ENCODE results near the gene SUPT6H.

DNA sequence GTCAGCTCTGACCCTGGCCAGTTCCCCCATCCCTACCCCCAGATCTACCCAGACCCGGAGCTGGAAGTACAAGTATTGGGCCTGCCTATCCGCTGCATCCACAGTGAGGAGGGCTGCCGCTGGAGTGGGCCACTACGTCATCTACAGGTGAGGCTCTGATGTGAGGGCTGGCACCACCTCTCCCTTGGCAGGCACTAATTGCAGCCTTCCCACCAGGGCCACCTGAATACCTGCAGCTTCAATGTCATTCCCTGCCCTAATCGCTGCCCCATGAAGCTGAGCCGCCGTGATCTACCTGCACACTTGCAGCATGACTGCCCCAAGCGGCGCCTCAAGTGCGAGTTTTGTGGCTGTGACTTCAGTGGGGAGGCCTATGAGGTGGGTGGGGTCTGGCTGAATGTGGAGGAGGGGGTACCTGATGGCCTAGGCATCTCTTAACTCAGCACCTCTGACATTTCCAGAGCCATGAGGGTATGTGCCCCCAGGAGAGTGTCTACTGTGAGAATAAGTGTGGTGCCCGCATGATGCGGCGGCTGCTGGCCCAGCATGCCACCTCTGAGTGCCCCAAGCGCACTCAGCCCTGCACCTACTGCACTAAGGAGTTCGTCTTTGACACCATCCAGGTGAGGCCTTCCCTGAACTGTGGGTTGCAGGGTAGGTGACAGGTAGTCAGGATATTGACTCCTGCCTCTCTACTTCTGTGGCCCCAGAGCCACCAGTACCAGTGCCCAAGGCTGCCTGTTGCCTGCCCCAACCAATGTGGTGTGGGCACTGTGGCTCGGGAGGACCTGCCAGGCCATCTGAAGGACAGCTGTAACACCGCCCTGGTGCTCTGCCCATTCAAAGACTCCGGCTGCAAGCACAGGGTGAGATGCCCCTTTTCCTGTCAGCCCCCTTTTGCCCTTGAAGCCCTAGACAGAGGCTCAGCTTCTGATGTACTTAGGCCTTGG lies 86.1 kb downstream of the SUPT6H start:
- TF ChIP-seq HOXA7 (CRISPR knock-in tag; IDR thresholded peaks at IDR 0.05; ENCODE audit: borderline replicate concordance), result no peak
- TF ChIP-seq, protein P1, sequence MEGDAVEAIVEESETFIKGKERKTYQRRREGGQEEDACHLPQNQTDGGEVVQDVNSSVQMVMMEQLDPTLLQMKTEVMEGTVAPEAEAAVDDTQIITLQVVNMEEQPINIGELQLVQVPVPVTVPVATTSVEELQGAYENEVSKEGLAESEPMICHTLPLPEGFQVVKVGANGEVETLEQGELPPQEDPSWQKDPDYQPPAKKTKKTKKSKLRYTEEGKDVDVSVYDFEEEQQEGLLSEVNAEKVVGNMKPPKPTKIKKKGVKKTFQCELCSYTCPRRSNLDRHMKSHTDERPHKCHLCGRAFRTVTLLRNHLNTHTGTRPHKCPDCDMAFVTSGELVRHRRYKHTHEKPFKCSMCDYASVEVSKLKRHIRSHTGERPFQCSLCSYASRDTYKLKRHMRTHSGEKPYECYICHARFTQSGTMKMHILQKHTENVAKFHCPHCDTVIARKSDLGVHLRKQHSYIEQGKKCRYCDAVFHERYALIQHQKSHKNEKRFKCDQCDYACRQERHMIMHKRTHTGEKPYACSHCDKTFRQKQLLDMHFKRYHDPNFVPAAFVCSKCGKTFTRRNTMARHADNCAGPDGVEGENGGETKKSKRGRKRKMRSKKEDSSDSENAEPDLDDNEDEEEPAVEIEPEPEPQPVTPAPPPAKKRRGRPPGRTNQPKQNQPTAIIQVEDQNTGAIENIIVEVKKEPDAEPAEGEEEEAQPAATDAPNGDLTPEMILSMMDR (tag by site-specific recombination; IDR thresholded peaks at IDR 0.05), result no peak
- no peak for TF ChIP-seq TCF7L2 (IDR thresholded peaks at IDR 0.05; ENCODE audit: borderline replicate concordance, low read depth, low read length)
- TF ChIP-seq, protein P2, sequence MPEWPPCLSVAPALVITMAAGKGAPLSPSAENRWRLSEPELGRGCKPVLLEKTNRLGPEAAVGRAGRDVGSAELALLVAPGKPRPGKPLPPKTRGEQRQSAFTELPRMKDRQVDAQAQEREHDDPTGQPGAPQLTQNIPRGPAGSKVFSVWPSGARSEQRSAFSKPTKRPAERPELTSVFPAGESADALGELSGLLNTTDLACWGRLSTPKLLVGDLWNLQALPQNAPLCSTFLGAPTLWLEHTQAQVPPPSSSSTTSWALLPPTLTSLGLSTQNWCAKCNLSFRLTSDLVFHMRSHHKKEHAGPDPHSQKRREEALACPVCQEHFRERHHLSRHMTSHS (tag by site-specific recombination; IDR thresholded peaks at IDR 0.05), result no peak
- TF ChIP-seq ZNF596 (tag by site-specific recombination; IDR thresholded peaks at IDR 0.05), result no peak
- TF ChIP-seq ZNF660 (tag by site-specific recombination; IDR thresholded peaks at IDR 0.05), result no peak
- no peak for TF ChIP-seq KLF1 (tag by site-specific recombination; IDR thresholded peaks at IDR 0.05)
- TF ChIP-seq, protein P3, sequence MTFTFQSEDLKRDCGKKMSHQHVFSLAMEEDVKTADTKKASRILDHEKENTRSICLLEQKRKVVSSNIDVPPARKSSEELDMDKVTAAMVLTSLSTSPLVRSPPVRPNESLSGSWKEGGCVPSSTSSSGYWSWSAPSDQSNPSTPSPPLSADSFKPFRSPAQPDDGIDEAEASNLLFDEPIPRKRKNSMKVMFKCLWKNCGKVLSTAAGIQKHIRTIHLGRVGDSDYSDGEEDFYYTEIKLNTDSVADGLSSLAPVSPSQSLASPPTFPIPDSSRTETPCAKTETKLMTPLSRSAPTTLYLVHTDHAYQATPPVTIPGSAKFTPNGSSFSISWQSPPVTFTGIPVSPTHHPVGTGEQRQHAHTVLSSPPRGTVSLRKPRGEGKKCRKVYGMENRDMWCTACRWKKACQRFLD (tag by site-specific recombination; IDR thresholded peaks at IDR 0.05), result no peak
- TF ChIP-seq, protein P4, sequence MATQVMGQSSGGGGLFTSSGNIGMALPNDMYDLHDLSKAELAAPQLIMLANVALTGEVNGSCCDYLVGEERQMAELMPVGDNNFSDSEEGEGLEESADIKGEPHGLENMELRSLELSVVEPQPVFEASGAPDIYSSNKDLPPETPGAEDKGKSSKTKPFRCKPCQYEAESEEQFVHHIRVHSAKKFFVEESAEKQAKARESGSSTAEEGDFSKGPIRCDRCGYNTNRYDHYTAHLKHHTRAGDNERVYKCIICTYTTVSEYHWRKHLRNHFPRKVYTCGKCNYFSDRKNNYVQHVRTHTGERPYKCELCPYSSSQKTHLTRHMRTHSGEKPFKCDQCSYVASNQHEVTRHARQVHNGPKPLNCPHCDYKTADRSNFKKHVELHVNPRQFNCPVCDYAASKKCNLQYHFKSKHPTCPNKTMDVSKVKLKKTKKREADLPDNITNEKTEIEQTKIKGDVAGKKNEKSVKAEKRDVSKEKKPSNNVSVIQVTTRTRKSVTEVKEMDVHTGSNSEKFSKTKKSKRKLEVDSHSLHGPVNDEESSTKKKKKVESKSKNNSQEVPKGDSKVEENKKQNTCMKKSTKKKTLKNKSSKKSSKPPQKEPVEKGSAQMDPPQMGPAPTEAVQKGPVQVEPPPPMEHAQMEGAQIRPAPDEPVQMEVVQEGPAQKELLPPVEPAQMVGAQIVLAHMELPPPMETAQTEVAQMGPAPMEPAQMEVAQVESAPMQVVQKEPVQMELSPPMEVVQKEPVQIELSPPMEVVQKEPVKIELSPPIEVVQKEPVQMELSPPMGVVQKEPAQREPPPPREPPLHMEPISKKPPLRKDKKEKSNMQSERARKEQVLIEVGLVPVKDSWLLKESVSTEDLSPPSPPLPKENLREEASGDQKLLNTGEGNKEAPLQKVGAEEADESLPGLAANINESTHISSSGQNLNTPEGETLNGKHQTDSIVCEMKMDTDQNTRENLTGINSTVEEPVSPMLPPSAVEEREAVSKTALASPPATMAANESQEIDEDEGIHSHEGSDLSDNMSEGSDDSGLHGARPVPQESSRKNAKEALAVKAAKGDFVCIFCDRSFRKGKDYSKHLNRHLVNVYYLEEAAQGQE (tag by site-specific recombination; IDR thresholded peaks at IDR 0.05), result no peak
